Panc1 (cell line): ENCODE results near the gene EIF2S2. TPM values are rescaled to one million over a fixed set of nuclear protein-coding genes. Genes with fewer than 3 reads are reported as not detected.

Source experiments
- ATAC-seq: fragments of 200-7000 bp; cut with Tn5 transposase; 2 replicates; pipeline ENCODE4 v1.9.1; 2020; ENCODE audit warnings: mild to moderate bottlenecking, moderate library complexity
- BruUV-seq: library from RNA; stranded (reverse); fragments of 400-500 nt; replicated peaks from 2 replicates; lab custom pipeline; 2021; lab: Mats Ljungman, UMichigan
- CTCF ChIA-PET: fragments of 300-600 bp; sonication (Branson Sonifier 250); formaldehyde crosslinking; loops from one replicate; lab custom pipeline; 2022; ENCODE audit warnings: antibody characterized with exemption; lab: Charles Lee
- POLR2A ChIA-PET: fragments of 300-600 bp; sonication (Branson Sonifier 250); formaldehyde crosslinking; loops from one replicate; lab custom pipeline; 2022; ENCODE audit warnings: antibody characterized with exemption; lab: Charles Lee
- DNase-seq: peaks from one replicate; pipeline ENCODE4 v3.0.0-alpha.2; 2010; ENCODE audit warnings: low read depth, low spot score
- H3K27ac ChIP-seq: 2 replicates; pipeline ENCODE4 v1.5.1; 2011; ENCODE audit warnings: mild to moderate bottlenecking, low read length, inconsistent platforms
- H3K27me3 ChIP-seq: fragments of 200-500 bp; sonication (Bioruptor generic); 2 replicates; pipeline ENCODE4 v1.6.0; 2014; ENCODE audit warnings: low read length, inconsistent platforms; ENCODE audit not compliant: control insufficient read depth, insufficient read depth
- H3K36me3 ChIP-seq: fragments of 200-500 bp; sonication (Bioruptor generic); 2 replicates; pipeline ENCODE4 v1.5.1; 2014; ENCODE audit warnings: inconsistent platforms, mild to moderate bottlenecking, low read length, moderate library complexity; ENCODE audit not compliant: control insufficient read depth, insufficient read depth
- H3K4me1 ChIP-seq: 2 replicates; pipeline ENCODE4 v1.5.1; 2011; ENCODE audit warnings: inconsistent platforms, mild to moderate bottlenecking, low read length, moderate library complexity; ENCODE audit not compliant: control insufficient read depth, insufficient read depth
- H3K4me3 ChIP-seq, 2 experiments: 2 replicates each; pipeline ENCODE4 v1.5.1; 2011 to 2012; ENCODE audit warnings: low read depth in 2 of 2, low read length in 2 of 2, mild to moderate bottlenecking in 2 of 2, inconsistent platforms in 1 of 2, moderate library complexity in 1 of 2
- H3K9me3 ChIP-seq: fragments of 200-500 bp; sonication (Bioruptor generic); 2 replicates; pipeline ENCODE4 v1.5.1; 2014; ENCODE audit warnings: low read depth, mild to moderate bottlenecking, inconsistent platforms, low read length, moderate library complexity; ENCODE audit not compliant: control insufficient read depth, insufficient read depth
- POLR2AphosphoS5 ChIP-seq: IDR thresholded peaks from 2 replicates; pipeline ENCODE4 v1.6.1; 2012; ENCODE audit warnings: mild to moderate bottlenecking, low read depth, low read length, moderate library complexity
- REST ChIP-seq, 2 experiments: IDR thresholded peaks; 2 replicates each; pipeline ENCODE4 v1.6.1; 2011 to 2012; ENCODE audit warnings: low read depth in 2 of 2, control low read depth in 1 of 2, low read length in 1 of 2, mild to moderate bottlenecking in 1 of 2, moderate library complexity in 1 of 2; ENCODE audit not compliant: insufficient read depth in 1 of 2
- SIN3A ChIP-seq: IDR thresholded peaks from 2 replicates; pipeline ENCODE4 v1.6.1; 2012; ENCODE audit warnings: low read depth, mild to moderate bottlenecking, low read length, moderate library complexity, borderline replicate concordance; ENCODE audit not compliant: insufficient read depth
- TCF7L2 ChIP-seq: IDR thresholded peaks from 2 replicates; pipeline ENCODE4 v1.6.1; 2011; ENCODE audit warnings: mild to moderate bottlenecking, low read depth, low read length, inconsistent platforms
- in situ Hi-C: cut with HindIII; loops from 2 replicates; pipeline ENCODE4 v1.10.0; 2016; ENCODE audit warnings: low sequenced_read_pairs, low pct_unique_long_range_greater_than_20kb
- intact Hi-C: fragments of 100-400 bp; cut with micrococcal nuclease; formaldehyde crosslinking; loops from one replicate; pipeline ENCODE4 v1.10.0; 2022; ENCODE audit not compliant: unreplicated experiment
- total RNA-seq: library from RNA; stranded (reverse); gene quantifications from one replicate; pipeline ENCODE4 v1.2.1, GENCODE V29; 2021; ENCODE audit not compliant: unreplicated experiment
- TF ChIP-seq, protein P1 (sequence below): fragments of 450-650 bp; IDR thresholded peaks from 2 replicates; pipeline ENCODE4 v1.5.1; 2017; ENCODE audit warnings: mild to moderate bottlenecking

EIF2S2 gene
- total RNA-seq, 1 experiment from 2014 or later, result 82.0 TPM

GRCh38 chr20:34047010-34047687 is 64.9 kb downstream of the EIF2S2 start:
- POLR2A ChIA-PET, result interaction anchor here (0.7 kb wide), 1 partner anchor 86 kb away, joined by 3 read pairs; no protein-coding TSS in a partner anchor
- Histone ChIP-seq H3K9me3 (no peaks in the 10 kb centered on the region), H3K27ac (no peak overlapping the region), H3K4me3 (no peak overlapping the region), H3K36me3 (no peaks in the 10 kb centered on the region), H3K4me1 (no peaks in the 10 kb centered on the region), H3K27me3 (no peaks in the 10 kb centered on the region)
- TF ChIP-seq, protein P1, sequence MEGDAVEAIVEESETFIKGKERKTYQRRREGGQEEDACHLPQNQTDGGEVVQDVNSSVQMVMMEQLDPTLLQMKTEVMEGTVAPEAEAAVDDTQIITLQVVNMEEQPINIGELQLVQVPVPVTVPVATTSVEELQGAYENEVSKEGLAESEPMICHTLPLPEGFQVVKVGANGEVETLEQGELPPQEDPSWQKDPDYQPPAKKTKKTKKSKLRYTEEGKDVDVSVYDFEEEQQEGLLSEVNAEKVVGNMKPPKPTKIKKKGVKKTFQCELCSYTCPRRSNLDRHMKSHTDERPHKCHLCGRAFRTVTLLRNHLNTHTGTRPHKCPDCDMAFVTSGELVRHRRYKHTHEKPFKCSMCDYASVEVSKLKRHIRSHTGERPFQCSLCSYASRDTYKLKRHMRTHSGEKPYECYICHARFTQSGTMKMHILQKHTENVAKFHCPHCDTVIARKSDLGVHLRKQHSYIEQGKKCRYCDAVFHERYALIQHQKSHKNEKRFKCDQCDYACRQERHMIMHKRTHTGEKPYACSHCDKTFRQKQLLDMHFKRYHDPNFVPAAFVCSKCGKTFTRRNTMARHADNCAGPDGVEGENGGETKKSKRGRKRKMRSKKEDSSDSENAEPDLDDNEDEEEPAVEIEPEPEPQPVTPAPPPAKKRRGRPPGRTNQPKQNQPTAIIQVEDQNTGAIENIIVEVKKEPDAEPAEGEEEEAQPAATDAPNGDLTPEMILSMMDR, result no peak
- TF ChIP-seq POLR2AphosphoS5 (no peak), REST (IDR thresholded peaks at IDR 0.05; ENCODE audit: insufficient read depth in 1 of 2, low read depth in 2 of 2, low read length in 1 of 2) (no peak), TCF7L2 (no peak), SIN3A (no peak)
- in situ Hi-C loops (no loop called here), intact Hi-C loops (no loop called here)
- no TSS peak for BruUV-seq
- DNase-seq, result no peak
- CTCF ChIA-PET, result no interaction called here
- ATAC-seq, result no peak

DNA sequence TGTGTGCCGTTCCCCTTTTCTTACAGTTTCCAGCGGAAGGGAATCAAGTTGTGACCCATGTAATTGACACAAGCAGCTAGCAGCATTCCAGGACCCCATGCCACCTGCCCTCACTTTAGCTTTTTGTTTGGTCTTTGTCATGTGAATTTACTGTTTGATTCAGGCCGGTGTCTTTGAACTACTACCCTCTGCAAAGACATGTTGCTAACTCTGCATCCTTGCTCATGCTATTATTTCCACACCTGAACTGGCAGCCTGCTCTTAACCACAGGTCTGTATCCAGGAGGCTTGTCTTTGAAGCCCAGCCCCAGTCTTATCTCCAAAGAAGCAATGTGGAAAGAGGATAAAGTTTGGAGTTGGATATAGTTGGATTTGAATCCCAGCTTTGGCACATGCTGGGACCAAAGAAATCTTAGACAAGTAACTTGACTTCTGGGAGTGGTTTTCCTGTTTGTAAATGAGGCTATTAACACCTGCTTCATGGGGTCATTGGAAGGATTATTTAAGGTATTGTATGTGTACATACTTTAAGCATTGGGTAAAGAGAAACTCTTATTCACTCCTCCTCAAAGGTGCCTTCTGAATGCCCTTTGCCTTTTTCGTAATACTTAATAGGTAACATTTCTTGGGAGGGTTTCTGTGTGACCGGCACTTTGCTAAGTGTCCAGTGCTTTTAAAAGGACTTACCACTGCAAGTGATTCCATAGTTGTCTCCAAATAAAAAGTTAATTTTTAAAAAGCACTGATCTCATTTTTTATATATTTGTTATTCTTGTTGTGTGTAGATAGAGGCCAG is 65.9 kb downstream of the EIF2S2 start:
- H3K4me1 ChIP-seq, result no peaks in the 10 kb centered on the region
- TF ChIP-seq POLR2AphosphoS5, result no peak
- TF ChIP-seq, protein P1, result no peak
- TF ChIP-seq SIN3A, result no peak
- no peak for TF ChIP-seq REST (IDR thresholded peaks at IDR 0.05; ENCODE audit: insufficient read depth in 1 of 2, low read depth in 2 of 2, low read length in 1 of 2)
- TF ChIP-seq TCF7L2, result no peak
- H3K4me3 ChIP-seq, result no peak overlapping the region
- in situ Hi-C loops (no loop called here), intact Hi-C loops (no loop called here)
- no peak for DNase-seq
- no peaks in the 10 kb centered on the region for H3K27me3 ChIP-seq
- no peaks in the 10 kb centered on the region for H3K9me3 ChIP-seq
- POLR2A ChIA-PET, result no interaction called here
- no peak overlapping the region for H3K27ac ChIP-seq
- no peaks in the 10 kb centered on the region for H3K36me3 ChIP-seq
- CTCF ChIA-PET, result interaction anchor here (0.5 kb wide), 1 partner anchor 137 kb away, joined by 9 read pairs; no protein-coding TSS in a partner anchor
- no TSS peak for BruUV-seq
- ATAC-seq, result no peak
